Measurements from ENCODE around the gene GPR141. TPM values are rescaled to one million over a fixed set of nuclear protein-coding genes. Genes with fewer than 3 reads are reported as not detected.

Gene GPR141
- polyA plus RNA-seq, 3 donors, result 25.4 to 26.6 (median 25.5) TPM

DNA sequence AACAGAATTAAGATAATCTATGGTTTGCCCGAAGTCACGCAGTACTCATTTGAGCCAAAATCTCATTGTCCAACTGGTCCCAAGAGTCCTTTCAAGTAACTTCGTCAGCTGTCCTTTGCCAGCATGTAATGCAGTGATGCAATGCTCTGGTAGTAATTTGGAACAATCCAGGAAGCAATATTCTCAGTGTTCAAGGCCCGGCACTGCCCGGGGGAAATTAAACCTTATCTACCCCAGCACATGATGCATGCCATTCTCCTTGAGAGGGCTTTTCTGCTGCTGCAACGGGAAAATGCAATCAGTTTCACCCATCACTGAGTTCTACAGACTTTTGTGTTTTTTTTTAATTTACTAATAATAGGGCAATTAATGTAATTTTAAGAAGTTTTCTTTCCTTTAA, 87.3 kb downstream of the GPR141 start:
- intact Hi-C loops (cut with micrococcal nuclease), result no loop called here
- Mint-ChIP-seq H3K4me3 (no peak overlapping the region), H3K27ac (no peak overlapping the region), H3K27me3 (ENCODE audit: low read depth in 3 of 3) (peaks cover 0 to 4% (median 0%) of the 10 kb centered on the region in 3 donors), H3K4me1 (peaks cover 43% of the 10 kb centered on the region), H3K36me3 (peaks cover 7 to 25% of the 10 kb centered on the region in 2 donors), H3K9me3 (peaks cover 8 to 14% (median 11%) of the 10 kb centered on the region in 7 donors)
- Histone ChIP-seq H4K20me1 (ENCODE audit: insufficient read depth, low read length) (no peaks in the 10 kb centered on the region), H3K27me3 (ENCODE audit: control insufficient read depth in 2 of 2, insufficient read depth in 2 of 2, low read length in 2 of 2) (no peaks in the 10 kb centered on the region), H3K4me2 (replicated peaks; ENCODE audit: extremely low read depth, low read length, poor library complexity, severe bottlenecking) (no peak overlapping the region), H3K4me3 (replicated peaks in 1 of 3; ENCODE audit: low read depth in 2 of 3, low read length in 3 of 3) (no peak overlapping the region), H3K9me3 (replicated peaks in 1 of 2; ENCODE audit: control insufficient read depth in 1 of 2, insufficient read depth in 1 of 2, low read length in 2 of 2) (peaks cover 3 to 8% of the 10 kb centered on the region in 2 donors), H3K27ac (ENCODE audit: low read depth in 1 of 2, low read length in 2 of 2) (no peak overlapping the region), H3K36me3 (replicated peaks in 1 of 2; ENCODE audit: control insufficient read depth in 1 of 2, insufficient read depth in 2 of 2, low read length in 2 of 2) (peaks cover 0 to 3% of the 10 kb centered on the region in 2 donors), H3K79me2 (ENCODE audit: insufficient read depth, low read length) (peaks cover 6% of the 10 kb centered on the region), H3K4me1 (ENCODE audit: control insufficient read depth in 1 of 2, insufficient read depth in 2 of 2, low read length in 2 of 2) (peaks cover 34 to 37% of the 10 kb centered on the region in 2 donors), H2AFZ (ENCODE audit: insufficient read depth, low read depth, low read length, poor library complexity, severe bottlenecking) (no peak overlapping the region), H3K9ac (ENCODE audit: insufficient read depth, low read length, poor library complexity, severe bottlenecking) (no peak overlapping the region)
- 70% methylated on average over 2 of the region's 6 CpGs for WGBS (ENCODE audit: insufficient coverage)
- TF ChIP-seq, protein P1, sequence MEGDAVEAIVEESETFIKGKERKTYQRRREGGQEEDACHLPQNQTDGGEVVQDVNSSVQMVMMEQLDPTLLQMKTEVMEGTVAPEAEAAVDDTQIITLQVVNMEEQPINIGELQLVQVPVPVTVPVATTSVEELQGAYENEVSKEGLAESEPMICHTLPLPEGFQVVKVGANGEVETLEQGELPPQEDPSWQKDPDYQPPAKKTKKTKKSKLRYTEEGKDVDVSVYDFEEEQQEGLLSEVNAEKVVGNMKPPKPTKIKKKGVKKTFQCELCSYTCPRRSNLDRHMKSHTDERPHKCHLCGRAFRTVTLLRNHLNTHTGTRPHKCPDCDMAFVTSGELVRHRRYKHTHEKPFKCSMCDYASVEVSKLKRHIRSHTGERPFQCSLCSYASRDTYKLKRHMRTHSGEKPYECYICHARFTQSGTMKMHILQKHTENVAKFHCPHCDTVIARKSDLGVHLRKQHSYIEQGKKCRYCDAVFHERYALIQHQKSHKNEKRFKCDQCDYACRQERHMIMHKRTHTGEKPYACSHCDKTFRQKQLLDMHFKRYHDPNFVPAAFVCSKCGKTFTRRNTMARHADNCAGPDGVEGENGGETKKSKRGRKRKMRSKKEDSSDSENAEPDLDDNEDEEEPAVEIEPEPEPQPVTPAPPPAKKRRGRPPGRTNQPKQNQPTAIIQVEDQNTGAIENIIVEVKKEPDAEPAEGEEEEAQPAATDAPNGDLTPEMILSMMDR (IDR thresholded peaks at IDR 0.05), result no peak
- DNase-seq, result no peak

DNA sequence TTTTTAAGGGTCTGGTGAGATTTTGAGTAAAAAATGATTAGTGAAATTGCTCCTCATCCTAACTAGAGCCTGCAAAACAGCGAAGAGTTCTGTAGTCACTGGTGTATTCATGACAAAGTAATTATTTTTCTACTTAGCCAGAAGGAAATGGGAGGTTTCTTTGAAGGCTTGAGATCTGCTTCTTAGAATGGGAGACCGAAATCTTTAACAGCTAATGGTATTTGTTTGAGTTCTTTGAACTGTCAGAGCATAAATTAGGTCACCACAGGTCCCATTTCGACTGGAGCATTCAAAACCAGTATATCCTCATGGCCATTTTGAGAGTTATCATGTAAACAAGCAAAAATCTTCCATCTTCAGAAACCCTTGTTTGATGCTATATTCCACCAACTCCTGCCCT, 87.8 kb downstream of the GPR141 start:
- Histone ChIP-seq H3K27ac (ENCODE audit: low read depth in 1 of 2, low read length in 2 of 2) (no peak overlapping the region), H3K4me2 (replicated peaks; ENCODE audit: extremely low read depth, low read length, poor library complexity, severe bottlenecking) (no peak overlapping the region), H4K20me1 (ENCODE audit: insufficient read depth, low read length) (no peaks in the 10 kb centered on the region), H3K9me3 (replicated peaks in 1 of 2; ENCODE audit: control insufficient read depth in 1 of 2, insufficient read depth in 1 of 2, low read length in 2 of 2) (peaks cover 8 to 13% of the 10 kb centered on the region in 2 donors), H3K9ac (ENCODE audit: insufficient read depth, low read length, poor library complexity, severe bottlenecking) (no peak overlapping the region), H2AFZ (ENCODE audit: insufficient read depth, low read depth, low read length, poor library complexity, severe bottlenecking) (no peak overlapping the region), H3K4me3 (replicated peaks in 1 of 3; ENCODE audit: low read depth in 2 of 3, low read length in 3 of 3) (no peak overlapping the region), H3K4me1 (ENCODE audit: control insufficient read depth in 1 of 2, insufficient read depth in 2 of 2, low read length in 2 of 2) (peaks cover 30 to 32% of the 10 kb centered on the region in 2 donors), H3K79me2 (ENCODE audit: insufficient read depth, low read length) (peaks cover 6% of the 10 kb centered on the region), H3K36me3 (replicated peaks in 1 of 2; ENCODE audit: control insufficient read depth in 1 of 2, insufficient read depth in 2 of 2, low read length in 2 of 2) (peaks cover 0 to 7% of the 10 kb centered on the region in 2 donors), H3K27me3 (ENCODE audit: control insufficient read depth in 2 of 2, insufficient read depth in 2 of 2, low read length in 2 of 2) (no peaks in the 10 kb centered on the region)
- H3K27ac Mint-ChIP-seq, result peak overlapping the region in 1 of 7 donors; percentile 16
- H3K36me3 Mint-ChIP-seq, result peaks cover 7 to 27% of the 10 kb centered on the region in 2 donors
- WGBS (ENCODE audit: insufficient coverage), result 29% methylated on average over 1 of the region's 3 CpGs
- H3K27me3 Mint-ChIP-seq (ENCODE audit: low read depth in 3 of 3), result peaks cover 0 to 4% (median 0%) of the 10 kb centered on the region in 3 donors
- TF ChIP-seq, protein P1 (IDR thresholded peaks at IDR 0.05), result no peak
- intact Hi-C loops (cut with micrococcal nuclease), result no loop called here
- no peak overlapping the region for H3K4me3 Mint-ChIP-seq
- peaks cover 38% of the 10 kb centered on the region for H3K4me1 Mint-ChIP-seq
- H3K9me3 Mint-ChIP-seq, result peaks cover 13 to 18% (median 16%) of the 10 kb centered on the region in 7 donors
- no peak for DNase-seq
